Measurements from ENCODE around the gene SPATA19. TPM values are rescaled to one million over a fixed set of nuclear protein-coding genes. Genes with fewer than 3 reads are reported as not detected.

The SPATA19 gene
- total and polyA plus RNA-seq, 2 of the 4 experiments (the other 2 are of a cell fraction): not detected

DNA sequence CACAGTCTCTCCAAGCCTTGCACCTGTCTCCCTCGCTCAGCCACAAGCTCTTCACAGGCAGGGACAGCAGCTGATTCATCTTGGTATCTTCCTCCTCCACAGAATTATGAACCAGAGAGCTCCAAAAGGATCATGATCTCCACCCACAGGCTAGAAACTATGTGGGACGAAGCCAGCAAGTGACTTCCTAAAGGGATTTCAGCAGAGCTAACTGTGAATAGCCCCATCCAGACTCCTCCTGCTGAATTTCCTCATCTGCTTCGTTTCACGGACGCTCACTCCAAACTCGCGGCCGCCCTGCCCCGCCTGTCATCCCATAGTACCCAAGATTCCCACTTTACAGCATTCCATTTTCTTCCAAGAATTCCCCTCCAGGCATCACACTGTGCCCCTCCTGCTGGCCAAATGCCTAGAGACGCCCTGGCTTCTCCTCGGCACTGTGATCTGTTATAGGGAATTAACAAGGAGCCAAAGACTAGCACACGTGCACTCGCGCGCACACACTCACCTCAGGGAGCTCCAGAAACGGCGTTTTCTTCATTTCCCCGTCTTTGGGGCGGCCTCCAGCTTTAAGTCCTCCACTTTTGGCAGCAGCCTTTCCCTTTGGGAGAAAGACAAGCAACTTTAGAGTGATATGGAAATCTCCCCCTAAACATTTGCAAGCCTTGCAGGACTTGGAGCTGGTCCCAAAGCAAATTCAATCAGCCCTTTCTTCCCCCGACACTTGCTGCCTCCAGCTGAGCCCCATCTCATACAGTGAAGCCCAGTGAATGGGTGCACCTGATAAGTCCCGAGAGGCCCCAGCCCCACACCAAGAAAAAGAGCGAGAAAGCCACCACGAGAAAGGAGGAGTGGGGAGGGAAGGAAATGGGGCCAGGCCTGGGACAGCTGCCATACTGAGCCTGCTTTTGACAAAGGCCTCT is 35.5 kb downstream of the SPATA19 start:
- intact Hi-C loops (cut with micrococcal nuclease) (no loop called here), dilution Hi-C loops (cut with HindIII; ENCODE audit: low sequenced_read_pairs, unreplicated experiment) (no loop called here), in situ Hi-C loops (cut with MboI; ENCODE audit: low sequenced_read_pairs) (no loop called here)
- BruUV-seq (replicated peaks): no TSS peak
- H3K9me3 ChIP-seq (ENCODE audit: control insufficient read depth, insufficient read depth, low read length): peaks cover 33% of the 10 kb centered on the region
- no peak overlapping the region for H3K4me3 ChIP-seq (ENCODE audit: insufficient read depth, low read depth, low read length)
- no peak overlapping the region for H2AFZ ChIP-seq (replicated peaks; ENCODE audit: low read length, poor library complexity)
- H2AK9ac ChIP-seq (replicated peaks; ENCODE audit: low read depth, low read length, poor library complexity): peak overlapping the region; percentile 9
- H3K36me3 ChIP-seq (ENCODE audit: control insufficient read depth, insufficient read depth, low read length): no peaks in the 10 kb centered on the region
- no peak overlapping the region for H3K14ac ChIP-seq (replicated peaks; ENCODE audit: low read depth, low read length)
- H2BK15ac ChIP-seq (ENCODE audit: low read depth, low read length): no peak overlapping the region
- no peak overlapping the region for H2BK20ac ChIP-seq (ENCODE audit: low read depth, low read length)
- H3K18ac ChIP-seq (ENCODE audit: low read depth, low read length): no peak overlapping the region
- WGBS, 2 experiments (ENCODE audit: extremely low coverage in 2 of 2, insufficient read length in 1 of 2): 0% methylated on average over 10 of the region's 23 CpGs; no CpG with 5 or more reads in 1 of the 2 experiments
- no peak overlapping the region for H3K4ac ChIP-seq (ENCODE audit: low read depth, low read length)
- no peaks in the 10 kb centered on the region for H4K20me1 ChIP-seq (ENCODE audit: insufficient read depth, low read length)
- ChIA-PET CTCF (no interaction called here), POLR2A (ENCODE audit: unreplicated experiment) (no interaction called here)
- DNase-seq: no peak
- H3K79me1 ChIP-seq (ENCODE audit: low read depth in 1 of 2, low read length in 2 of 2): no peaks in the 10 kb centered on the region
- H3K23ac ChIP-seq (ENCODE audit: low read depth, low read length): no peak overlapping the region
- ATAC-seq (ENCODE audit: low read depth): no peak
- no peaks in the 10 kb centered on the region for H3K9me1 ChIP-seq (ENCODE audit: insufficient read depth, low read length)
- no peak overlapping the region for H3K9ac ChIP-seq (ENCODE audit: low read depth, low read length)
- H2BK5ac ChIP-seq (ENCODE audit: low read depth, low read length, poor library complexity, severe bottlenecking): no peak overlapping the region
- no peak overlapping the region for H2AK5ac ChIP-seq (ENCODE audit: low read depth, low read length)
- H4K5ac ChIP-seq (ENCODE audit: low read depth, low read length): no peak overlapping the region
- no peak overlapping the region for H3K27ac ChIP-seq (ENCODE audit: insufficient read depth, low read length)
- H2BK120ac ChIP-seq (ENCODE audit: low read depth, low read length): no peak overlapping the region
- no peaks in the 10 kb centered on the region for H3K27me3 ChIP-seq (ENCODE audit: control insufficient read depth, insufficient read depth, low read length)
- H4K8ac ChIP-seq (ENCODE audit: low read depth in 2 of 2, low read length in 2 of 2): no peak overlapping the region
- H3K4me2 ChIP-seq (ENCODE audit: low read depth, low read length): no peak overlapping the region
- H3K4me1 ChIP-seq (ENCODE audit: control insufficient read depth, insufficient read depth, low read length): no peaks in the 10 kb centered on the region
- no peak overlapping the region for H4K91ac ChIP-seq (ENCODE audit: insufficient read depth, low read depth, low read length)
- H3K56ac ChIP-seq (ENCODE audit: extremely low read depth, insufficient read depth, low read length): no peak overlapping the region
- TF ChIP-seq SMC3 (IDR thresholded peaks at IDR 0.05; ENCODE audit: low read depth, low read length) (no peak), FOS (IDR thresholded peaks at IDR 0.05; ENCODE audit: low read depth, low read length) (no peak), POLR2A (IDR thresholded peaks at IDR 0.05; ENCODE audit: low read depth, low read length) (no peak), RCOR1 (IDR thresholded peaks at IDR 0.05; ENCODE audit: insufficient replicate concordance, low read length) (no peak), CEBPB (IDR thresholded peaks at IDR 0.05; ENCODE audit: low read depth, low read length) (no peak), NFE2L2 (IDR thresholded peaks at IDR 0.05; ENCODE audit: low read depth, low read length) (no peak), BHLHE40 (IDR thresholded peaks at IDR 0.05; ENCODE audit: low read depth, low read length) (no peak), MAFK (IDR thresholded peaks at IDR 0.05; ENCODE audit: low read depth, low read length) (no peak), MAZ (IDR thresholded peaks at IDR 0.05; ENCODE audit: borderline replicate concordance, low read depth, low read length) (no peak), MXI1 (IDR thresholded peaks at IDR 0.05; ENCODE audit: borderline replicate concordance, low read depth, low read length) (no peak), CHD1 (IDR thresholded peaks at IDR 0.05; ENCODE audit: low read depth, low read length) (no peak), RFX5 (IDR thresholded peaks at IDR 0.05; ENCODE audit: low read depth, low read length) (no peak)
- TF ChIP-seq, protein P1, sequence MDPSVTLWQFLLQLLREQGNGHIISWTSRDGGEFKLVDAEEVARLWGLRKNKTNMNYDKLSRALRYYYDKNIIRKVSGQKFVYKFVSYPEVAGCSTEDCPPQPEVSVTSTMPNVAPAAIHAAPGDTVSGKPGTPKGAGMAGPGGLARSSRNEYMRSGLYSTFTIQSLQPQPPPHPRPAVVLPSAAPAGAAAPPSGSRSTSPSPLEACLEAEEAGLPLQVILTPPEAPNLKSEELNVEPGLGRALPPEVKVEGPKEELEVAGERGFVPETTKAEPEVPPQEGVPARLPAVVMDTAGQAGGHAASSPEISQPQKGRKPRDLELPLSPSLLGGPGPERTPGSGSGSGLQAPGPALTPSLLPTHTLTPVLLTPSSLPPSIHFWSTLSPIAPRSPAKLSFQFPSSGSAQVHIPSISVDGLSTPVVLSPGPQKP (IDR thresholded peaks at IDR 0.05; ENCODE audit: borderline replicate concordance, low read depth, low read length): no peak
- TF ChIP-seq, protein P2, sequence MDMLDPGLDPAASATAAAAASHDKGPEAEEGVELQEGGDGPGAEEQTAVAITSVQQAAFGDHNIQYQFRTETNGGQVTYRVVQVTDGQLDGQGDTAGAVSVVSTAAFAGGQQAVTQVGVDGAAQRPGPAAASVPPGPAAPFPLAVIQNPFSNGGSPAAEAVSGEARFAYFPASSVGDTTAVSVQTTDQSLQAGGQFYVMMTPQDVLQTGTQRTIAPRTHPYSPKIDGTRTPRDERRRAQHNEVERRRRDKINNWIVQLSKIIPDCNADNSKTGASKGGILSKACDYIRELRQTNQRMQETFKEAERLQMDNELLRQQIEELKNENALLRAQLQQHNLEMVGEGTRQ (IDR thresholded peaks at IDR 0.05; ENCODE audit: low read depth, low read length): no peak
- TF ChIP-seq, protein P3, sequence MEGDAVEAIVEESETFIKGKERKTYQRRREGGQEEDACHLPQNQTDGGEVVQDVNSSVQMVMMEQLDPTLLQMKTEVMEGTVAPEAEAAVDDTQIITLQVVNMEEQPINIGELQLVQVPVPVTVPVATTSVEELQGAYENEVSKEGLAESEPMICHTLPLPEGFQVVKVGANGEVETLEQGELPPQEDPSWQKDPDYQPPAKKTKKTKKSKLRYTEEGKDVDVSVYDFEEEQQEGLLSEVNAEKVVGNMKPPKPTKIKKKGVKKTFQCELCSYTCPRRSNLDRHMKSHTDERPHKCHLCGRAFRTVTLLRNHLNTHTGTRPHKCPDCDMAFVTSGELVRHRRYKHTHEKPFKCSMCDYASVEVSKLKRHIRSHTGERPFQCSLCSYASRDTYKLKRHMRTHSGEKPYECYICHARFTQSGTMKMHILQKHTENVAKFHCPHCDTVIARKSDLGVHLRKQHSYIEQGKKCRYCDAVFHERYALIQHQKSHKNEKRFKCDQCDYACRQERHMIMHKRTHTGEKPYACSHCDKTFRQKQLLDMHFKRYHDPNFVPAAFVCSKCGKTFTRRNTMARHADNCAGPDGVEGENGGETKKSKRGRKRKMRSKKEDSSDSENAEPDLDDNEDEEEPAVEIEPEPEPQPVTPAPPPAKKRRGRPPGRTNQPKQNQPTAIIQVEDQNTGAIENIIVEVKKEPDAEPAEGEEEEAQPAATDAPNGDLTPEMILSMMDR (conservative IDR thresholded peaks at IDR 0.05; ENCODE audit: low read depth, low read length): no peak
